HCEC 1CT (cell line): Measurements from ENCODE around the gene ERBB4.
A peak's percentile ranks its signal among the peaks of the same experiment; 100 is the strongest.

ENCODE experiments used
- DNase-seq: peaks from one replicate; pipeline ENCODE4 v3.0.0-alpha.2; 2017

Gene ERBB4

GRCh38 chr2:211981451-211981850, 557.2 kb downstream of the ERBB4 start:
- DNase-seq: no peak

DNA sequence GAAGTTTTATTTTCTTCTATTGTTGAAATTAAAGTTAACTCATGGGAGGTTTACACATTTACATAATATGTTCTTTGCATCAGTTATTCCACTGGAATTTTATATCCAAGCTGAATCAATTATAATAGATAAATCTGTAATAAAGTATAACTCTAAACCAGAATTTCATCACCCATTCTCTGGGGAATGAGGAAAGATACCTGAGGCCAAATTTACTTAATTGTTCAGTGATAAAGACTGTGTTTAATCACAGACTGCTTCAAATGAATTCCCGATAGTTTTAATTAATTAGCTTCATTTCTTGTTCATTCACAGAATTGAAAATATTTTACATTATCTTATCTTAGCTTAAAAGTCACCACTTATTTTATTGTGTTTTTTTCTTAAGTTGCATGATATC, 562.5 kb downstream of the ERBB4 start:
- no peak for DNase-seq

- DNase-seq: no peak
Observed at GRCh38 chr2:211967234-211967633, 571.4 kb downstream of the ERBB4 start.

DNA sequence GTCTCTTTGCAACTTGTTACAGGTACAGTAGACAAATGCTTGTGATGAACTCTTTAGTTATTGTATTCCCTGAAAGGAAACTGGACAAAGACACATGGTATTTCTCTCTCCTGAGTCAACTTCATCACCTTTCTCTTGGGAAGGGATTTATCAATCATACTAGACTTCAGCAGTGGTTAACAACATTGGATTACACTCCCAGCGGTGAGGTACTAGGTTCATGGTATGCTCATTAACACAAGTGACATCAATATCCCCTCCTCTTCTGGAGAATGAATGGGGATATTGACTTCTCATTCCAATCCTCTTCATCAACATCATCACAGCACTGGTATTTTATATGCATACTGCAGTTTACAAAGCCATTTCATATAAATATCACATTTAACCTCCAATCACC, 574.6 kb downstream of the ERBB4 start:
- no peak for DNase-seq

- DNase-seq: no peak
Observed at GRCh38 chr2:211957799-211958198, 580.8 kb downstream of the ERBB4 start.

- no peak for DNase-seq
Observed at GRCh38 chr2:211955648-211956047, 583.0 kb downstream of the ERBB4 start.

DNA sequence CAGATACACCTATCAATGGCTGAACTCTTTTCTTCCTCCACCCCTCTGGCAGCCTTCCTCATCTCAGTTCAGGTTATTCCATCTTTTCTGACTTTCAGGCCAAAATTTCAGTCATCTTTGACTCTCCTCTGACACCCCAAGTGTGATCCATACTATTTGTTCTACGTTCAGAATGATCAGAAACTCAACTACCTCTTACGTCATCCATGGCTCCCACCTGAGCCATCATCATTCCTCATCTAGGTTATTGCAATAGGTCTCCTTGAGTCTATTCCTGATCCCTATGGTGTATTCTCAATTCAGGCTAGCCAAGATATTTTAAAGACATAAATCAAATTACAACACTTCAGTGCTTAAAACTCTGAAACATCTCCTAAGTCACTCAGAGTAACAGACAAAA, 589.7 kb downstream of the ERBB4 start:
- no peak for DNase-seq

DNA sequence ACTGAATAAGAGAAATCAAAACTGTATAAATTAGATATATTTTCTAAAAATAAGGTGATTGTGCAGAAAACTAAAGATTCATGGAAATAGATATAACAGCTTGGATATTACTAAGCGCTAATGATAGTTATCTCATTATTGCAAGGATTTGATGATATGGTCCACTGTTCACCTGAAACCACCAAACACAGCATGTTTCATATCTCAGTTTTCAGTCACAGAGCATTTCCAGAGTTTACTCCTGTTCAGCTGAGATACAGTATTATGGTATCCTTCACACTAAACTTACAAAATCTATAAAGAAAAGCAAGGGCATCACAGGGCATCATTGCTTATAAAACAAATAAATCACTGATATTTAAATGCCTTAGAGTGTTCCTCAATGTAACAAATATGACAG, 591.6 kb downstream of the ERBB4 start:
- DNase-seq: no peak

GRCh38 chr2:211944572-211944971, 594.0 kb downstream of the ERBB4 start:
- DNase-seq: no peak

DNA sequence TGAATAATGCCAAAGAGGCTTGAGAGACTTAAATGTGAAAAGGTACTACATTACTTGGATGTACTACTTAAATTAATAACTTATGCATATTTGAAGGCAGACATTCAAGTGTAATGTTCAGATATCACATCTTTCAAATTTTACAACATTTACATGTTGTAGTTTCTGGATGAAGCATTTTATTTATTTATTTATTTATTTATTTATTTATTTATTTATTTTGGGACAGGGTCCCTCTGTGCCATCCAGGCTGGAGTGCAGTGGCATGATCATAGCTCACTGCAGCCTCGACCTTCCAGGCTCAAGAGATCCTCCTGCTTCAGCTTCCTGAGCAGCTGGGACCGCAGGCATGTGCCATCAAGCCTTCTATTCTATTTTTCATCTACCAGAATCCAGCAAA, 596.4 kb downstream of the ERBB4 start:
- no peak for DNase-seq

- DNase-seq: no peak
Observed at GRCh38 chr2:211941216-211941747, 597.3 kb downstream of the ERBB4 start.

DNA sequence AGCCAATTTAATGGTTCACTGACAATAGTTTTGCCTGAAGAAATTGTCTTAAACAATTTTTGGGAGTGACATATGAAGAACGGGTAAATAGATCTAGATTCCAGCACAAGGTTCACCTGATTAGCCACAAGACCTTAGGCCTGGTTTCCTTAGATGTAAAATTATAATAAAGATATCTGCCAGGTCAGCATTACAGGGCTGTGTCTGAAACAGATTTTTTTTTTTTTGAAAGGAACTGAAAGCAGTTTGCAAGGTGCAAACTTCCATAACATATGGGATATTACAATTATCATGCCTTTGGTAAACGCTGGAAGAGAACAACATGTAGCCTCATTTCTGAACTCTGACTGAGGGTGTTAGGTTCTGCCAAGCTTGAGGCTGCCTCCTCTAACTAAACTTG, 599.4 kb downstream of the ERBB4 start:
- DNase-seq: no peak

DNA sequence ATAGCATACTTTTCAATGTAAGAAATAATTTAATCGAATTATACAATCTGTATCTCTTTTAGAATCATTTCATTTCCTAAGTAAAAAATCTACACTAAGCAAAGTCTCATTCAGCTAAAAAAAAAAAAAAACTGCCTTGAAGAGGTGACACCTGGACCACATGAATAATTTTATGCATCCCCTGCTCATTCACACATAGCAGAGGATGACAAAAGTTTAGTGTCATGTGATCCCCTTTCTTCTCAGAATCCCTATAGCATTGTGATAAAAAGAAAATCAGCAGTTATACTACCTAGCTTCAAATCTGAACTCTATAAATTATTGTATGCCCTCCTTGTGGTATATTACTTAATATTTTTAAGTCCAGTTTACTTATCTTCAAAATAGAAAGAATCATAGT, 603.8 kb downstream of the ERBB4 start:
- no peak for DNase-seq

- no peak for DNase-seq
Observed at GRCh38 chr2:211931314-211931713, 607.3 kb downstream of the ERBB4 start.

GRCh38 chr2:211930331-211930730, 608.3 kb downstream of the ERBB4 start:
- DNase-seq: no peak

DNA sequence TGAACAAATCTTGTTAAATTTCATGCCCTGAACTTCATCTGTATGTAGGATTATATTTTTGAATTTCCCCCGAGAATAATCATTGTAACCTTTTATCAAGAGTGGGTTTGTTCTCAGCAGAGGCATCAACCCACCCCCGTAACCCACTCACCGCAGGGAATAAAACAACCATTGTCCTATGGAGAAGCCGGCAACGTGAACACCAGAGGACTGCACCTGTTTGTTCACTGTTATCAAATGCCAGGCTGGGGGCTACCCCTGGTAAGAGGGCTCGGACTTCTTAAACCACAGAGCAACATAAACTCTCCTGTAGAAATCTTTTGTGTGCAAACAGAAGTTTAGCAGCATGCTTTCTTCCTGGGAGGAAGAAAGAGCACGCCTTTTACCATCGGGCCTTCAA, 610.4 kb downstream of the ERBB4 start:
- no peak for DNase-seq

- no peak for DNase-seq
Observed at GRCh38 chr2:211923019-211923418, 615.6 kb downstream of the ERBB4 start.

DNA sequence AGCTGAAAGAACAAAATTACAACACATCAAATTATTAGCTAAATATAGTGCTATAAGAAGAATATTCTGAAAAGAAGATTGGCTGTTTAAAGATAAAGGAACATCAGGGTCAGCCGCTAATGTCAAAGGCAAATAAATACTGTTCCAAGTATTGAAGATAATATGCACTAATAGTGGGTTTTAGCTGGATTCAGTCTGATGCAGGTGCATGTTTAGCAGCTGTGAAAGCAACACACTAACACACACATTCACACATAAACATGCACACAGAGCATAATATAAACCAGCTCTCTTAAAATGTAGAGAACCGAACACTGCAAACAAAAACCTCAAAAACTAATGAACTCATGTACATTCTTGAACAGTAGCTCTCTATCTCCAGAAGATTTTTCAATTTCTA, 634.6 kb downstream of the ERBB4 start:
- DNase-seq: no peak

DNA sequence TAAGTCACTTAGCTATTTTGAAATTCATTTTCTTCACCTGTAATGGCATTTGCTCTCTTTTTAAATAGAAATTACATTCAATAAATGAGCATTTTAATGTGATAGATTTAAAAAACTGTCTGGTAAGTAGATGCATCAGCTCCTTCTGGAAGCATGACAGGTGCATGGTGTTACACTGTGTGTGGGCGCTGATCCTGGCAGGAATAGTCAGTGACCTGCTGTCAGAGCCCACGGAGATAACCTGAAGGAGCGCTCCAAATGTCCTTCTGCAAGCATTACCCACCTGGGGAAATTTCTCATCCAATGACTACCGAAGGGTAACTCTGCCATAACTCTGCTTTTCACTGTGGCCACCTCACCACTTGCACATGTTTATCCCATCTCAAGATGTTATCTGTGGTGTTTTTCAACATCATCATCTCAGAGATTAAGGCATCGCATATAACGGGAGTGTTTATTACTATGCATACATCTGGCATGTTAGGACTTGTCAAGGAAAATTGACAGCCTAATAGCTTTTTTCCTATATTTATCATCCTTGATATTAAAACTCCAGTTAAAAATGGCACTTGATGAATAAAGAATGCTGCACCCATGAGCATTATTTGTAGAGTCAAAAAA, 637.3 kb downstream of the ERBB4 start:
- no peak for DNase-seq

GRCh38 chr2:211900518-211900917, 638.1 kb downstream of the ERBB4 start:
- DNase-seq: no peak

DNA sequence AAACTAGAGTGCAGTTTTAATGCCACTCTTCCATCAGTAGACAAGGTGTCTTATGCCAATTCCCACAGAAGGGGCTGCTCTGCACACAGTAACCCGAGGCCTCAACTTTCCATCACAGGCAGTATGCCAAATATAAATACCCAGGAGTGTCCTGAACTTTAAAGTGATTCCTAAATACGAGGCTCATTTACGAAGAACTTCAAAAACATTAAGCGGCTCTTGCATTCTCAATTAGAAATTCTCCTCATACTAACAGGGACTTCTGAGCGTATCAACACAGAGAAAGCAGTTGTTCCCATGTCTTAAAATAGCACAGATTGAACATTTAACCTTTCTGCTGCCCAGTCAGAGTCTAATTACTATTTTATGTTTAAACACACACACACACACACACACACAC, 638.6 kb downstream of the ERBB4 start:
- no peak for DNase-seq

GRCh38 chr2:211898702-211899101, 639.9 kb downstream of the ERBB4 start:
- no peak for DNase-seq

DNA sequence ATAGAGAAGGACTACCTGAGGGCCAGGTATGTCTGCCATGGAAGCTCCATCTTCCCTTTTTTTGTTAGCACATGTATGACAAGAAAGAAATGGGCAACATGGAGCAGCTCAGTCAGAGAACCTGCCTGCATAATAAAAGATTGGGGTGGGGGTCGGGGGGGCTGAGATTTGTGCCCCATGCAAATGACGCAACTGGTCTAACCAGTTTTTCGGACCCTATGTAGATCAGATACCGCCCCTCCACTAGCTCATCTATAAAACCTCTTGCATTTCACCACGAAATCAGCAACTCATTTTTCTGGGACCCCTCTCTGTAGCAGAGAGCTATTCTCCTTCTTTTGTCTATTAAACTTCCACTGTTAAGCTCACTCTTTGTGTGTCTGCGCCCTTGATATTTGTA, 657.2 kb downstream of the ERBB4 start:
- no peak for DNase-seq

- DNase-seq: peak; percentile 45
Observed at GRCh38 chr2:211879323-211879722, 659.3 kb downstream of the ERBB4 start.

DNA sequence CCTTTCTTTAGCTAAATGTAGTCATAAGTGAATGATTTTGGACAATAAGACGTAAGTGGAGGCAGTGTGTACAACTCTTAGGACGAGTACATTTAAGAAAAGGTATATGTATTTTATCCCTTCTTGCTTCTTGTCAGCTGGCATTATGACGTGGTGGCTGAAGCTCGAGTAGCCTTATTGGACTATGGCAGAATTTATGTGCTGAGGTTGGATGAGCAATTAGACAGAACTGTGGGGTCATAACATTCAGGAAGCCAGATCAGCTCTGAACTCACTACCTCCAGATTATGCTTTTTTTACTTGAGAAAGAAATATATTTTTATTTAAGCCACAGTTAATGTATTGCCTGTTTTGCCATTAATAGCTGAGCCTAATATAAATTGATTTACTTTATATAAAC, 661.5 kb downstream of the ERBB4 start:
- DNase-seq: peak; percentile 54
